Measurements from ENCODE around the gene SHC2.

SHC2 gene

DNA sequence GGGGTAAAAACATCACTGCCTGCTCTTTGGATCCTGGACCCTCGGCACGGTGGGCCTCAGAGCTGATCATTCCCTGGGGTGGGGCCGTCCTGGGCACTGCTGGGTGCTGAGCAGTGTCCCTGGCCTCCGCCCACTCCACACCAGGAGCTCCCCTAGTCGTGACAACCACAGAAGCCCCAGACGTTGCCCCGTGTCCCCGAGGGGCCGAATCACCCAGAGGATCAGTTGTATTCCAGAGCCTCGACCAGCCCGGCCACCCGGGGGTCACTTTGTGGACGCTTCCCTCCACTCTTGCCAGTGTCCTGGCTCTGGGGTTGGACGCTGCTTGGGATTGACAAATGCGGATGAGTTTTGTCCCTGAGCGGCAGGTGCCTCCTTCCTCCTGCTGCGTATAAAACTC is 62.1 kb downstream of the SHC2 start:
- ATAC-seq, result no peak
- TF ChIP-seq OSR1 (CRISPR knock-in tag; IDR thresholded peaks at IDR 0.05) (no peak), ESRRG (CRISPR knock-in tag; IDR thresholded peaks at IDR 0.05) (no peak), ZNF70 (CRISPR knock-in tag; IDR thresholded peaks at IDR 0.05) (no peak), TCF4 (CRISPR knock-in tag; IDR thresholded peaks at IDR 0.05; ENCODE audit: borderline replicate concordance) (no peak), BACH2 (CRISPR knock-in tag; IDR thresholded peaks at IDR 0.05; ENCODE audit: borderline replicate concordance) (no peak), RARB (CRISPR knock-in tag; IDR thresholded peaks at IDR 0.05) (no peak), TOX (CRISPR knock-in tag; IDR thresholded peaks at IDR 0.05; ENCODE audit: borderline replicate concordance) (no peak), CSRNP3 (CRISPR knock-in tag; IDR thresholded peaks at IDR 0.05) (no peak), ZNF8 (CRISPR knock-in tag; IDR thresholded peaks at IDR 0.05) (no peak), ARNTL (CRISPR knock-in tag; IDR thresholded peaks at IDR 0.05; ENCODE audit: borderline replicate concordance, low read depth) (no peak), PPARA (CRISPR knock-in tag; IDR thresholded peaks at IDR 0.05; ENCODE audit: borderline replicate concordance) (no peak), ZNF565 (CRISPR knock-in tag; conservative IDR thresholded peaks at IDR 0.05; ENCODE audit: low read depth) (no peak), POU6F1 (CRISPR knock-in tag; IDR thresholded peaks at IDR 0.05; ENCODE audit: borderline replicate concordance, low read depth) (no peak), ZC3H10 (CRISPR knock-in tag; IDR thresholded peaks at IDR 0.05) (no peak), PATZ1 (CRISPR knock-in tag; IDR thresholded peaks at IDR 0.05; ENCODE audit: borderline replicate concordance) (no peak), CSDC2 (CRISPR knock-in tag; IDR thresholded peaks at IDR 0.05) (no peak), SNAI2 (CRISPR knock-in tag; IDR thresholded peaks at IDR 0.05) (no peak), GLIS3 (CRISPR knock-in tag; IDR thresholded peaks at IDR 0.05) (no peak)

GRCh38 chr19:397941-398706 is 62.7 kb downstream of the SHC2 start:
- no peak for ATAC-seq
- TF ChIP-seq ESRRG (CRISPR knock-in tag; IDR thresholded peaks at IDR 0.05) (no peak), BACH2 (CRISPR knock-in tag; IDR thresholded peaks at IDR 0.05; ENCODE audit: borderline replicate concordance) (no peak), ARNTL (CRISPR knock-in tag; IDR thresholded peaks at IDR 0.05; ENCODE audit: borderline replicate concordance, low read depth) (no peak), CSDC2 (CRISPR knock-in tag; IDR thresholded peaks at IDR 0.05) (no peak), ZNF565 (CRISPR knock-in tag; conservative IDR thresholded peaks at IDR 0.05; ENCODE audit: low read depth) (no peak), RARB (CRISPR knock-in tag; IDR thresholded peaks at IDR 0.05) (no peak), POU6F1 (CRISPR knock-in tag; IDR thresholded peaks at IDR 0.05; ENCODE audit: borderline replicate concordance, low read depth) (no peak), PATZ1 (CRISPR knock-in tag; IDR thresholded peaks at IDR 0.05; ENCODE audit: borderline replicate concordance) (no peak), CREB5 (CRISPR knock-in tag; IDR thresholded peaks at IDR 0.05; ENCODE audit: low read depth) (no peak)

Data from SK-N-SH treated with all-trans-retinoic acid at 6 μM for 48 hours (cell line).